Astrocyte (in vitro differentiated cells and primary cell): Measurements from ENCODE around the gene GPR12.

Experiments used
- EZH2 ChIP-seq: IDR thresholded peaks from 2 replicates; pipeline ENCODE4 v1.6.1; 2012; ENCODE audit warnings: mild to moderate bottlenecking, low read length, inconsistent platforms; ENCODE audit not compliant: insufficient read depth
- TF ChIP-seq, protein P1 (sequence below): IDR thresholded peaks from 2 replicates; pipeline ENCODE4 v1.5.1; 2011; ENCODE audit warnings: low read depth, mild to moderate bottlenecking, inconsistent platforms, low read length, moderate library complexity; ENCODE audit not compliant: insufficient read depth

GRCh38 chr13:26708007-26708297 lies 52.6 kb downstream of the GPR12 start:
- no peak for TF ChIP-seq EZH2
- TF ChIP-seq, protein P1, sequence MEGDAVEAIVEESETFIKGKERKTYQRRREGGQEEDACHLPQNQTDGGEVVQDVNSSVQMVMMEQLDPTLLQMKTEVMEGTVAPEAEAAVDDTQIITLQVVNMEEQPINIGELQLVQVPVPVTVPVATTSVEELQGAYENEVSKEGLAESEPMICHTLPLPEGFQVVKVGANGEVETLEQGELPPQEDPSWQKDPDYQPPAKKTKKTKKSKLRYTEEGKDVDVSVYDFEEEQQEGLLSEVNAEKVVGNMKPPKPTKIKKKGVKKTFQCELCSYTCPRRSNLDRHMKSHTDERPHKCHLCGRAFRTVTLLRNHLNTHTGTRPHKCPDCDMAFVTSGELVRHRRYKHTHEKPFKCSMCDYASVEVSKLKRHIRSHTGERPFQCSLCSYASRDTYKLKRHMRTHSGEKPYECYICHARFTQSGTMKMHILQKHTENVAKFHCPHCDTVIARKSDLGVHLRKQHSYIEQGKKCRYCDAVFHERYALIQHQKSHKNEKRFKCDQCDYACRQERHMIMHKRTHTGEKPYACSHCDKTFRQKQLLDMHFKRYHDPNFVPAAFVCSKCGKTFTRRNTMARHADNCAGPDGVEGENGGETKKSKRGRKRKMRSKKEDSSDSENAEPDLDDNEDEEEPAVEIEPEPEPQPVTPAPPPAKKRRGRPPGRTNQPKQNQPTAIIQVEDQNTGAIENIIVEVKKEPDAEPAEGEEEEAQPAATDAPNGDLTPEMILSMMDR, result no peak
